ENCODE results near the gene COX8C.

GRCh38 chr14:93308686-93309345 is 38.2 kb upstream of the COX8C start:
- TF ChIP-seq, protein P1, sequence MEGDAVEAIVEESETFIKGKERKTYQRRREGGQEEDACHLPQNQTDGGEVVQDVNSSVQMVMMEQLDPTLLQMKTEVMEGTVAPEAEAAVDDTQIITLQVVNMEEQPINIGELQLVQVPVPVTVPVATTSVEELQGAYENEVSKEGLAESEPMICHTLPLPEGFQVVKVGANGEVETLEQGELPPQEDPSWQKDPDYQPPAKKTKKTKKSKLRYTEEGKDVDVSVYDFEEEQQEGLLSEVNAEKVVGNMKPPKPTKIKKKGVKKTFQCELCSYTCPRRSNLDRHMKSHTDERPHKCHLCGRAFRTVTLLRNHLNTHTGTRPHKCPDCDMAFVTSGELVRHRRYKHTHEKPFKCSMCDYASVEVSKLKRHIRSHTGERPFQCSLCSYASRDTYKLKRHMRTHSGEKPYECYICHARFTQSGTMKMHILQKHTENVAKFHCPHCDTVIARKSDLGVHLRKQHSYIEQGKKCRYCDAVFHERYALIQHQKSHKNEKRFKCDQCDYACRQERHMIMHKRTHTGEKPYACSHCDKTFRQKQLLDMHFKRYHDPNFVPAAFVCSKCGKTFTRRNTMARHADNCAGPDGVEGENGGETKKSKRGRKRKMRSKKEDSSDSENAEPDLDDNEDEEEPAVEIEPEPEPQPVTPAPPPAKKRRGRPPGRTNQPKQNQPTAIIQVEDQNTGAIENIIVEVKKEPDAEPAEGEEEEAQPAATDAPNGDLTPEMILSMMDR (conservative IDR thresholded peaks at IDR 0.05 in 1 of 2, IDR thresholded peaks at IDR 0.05 in 1 of 2; ENCODE audit: low read depth in 1 of 2, low read length in 2 of 2), result no peak
- no peak for TF ChIP-seq EZH2 (IDR thresholded peaks at IDR 0.05; ENCODE audit: low read length, missing control alignments)

All from fibroblast of lung (primary cell).